ENCODE measurements around the gene HHEX.

GRCh38 chr10:92688573-92688926 lies 1.2 kb upstream of the HHEX start:
- TF ChIP-seq CTCF (optimal IDR thresholded peaks at IDR 0.05 in 1 of 3, IDR thresholded peaks at IDR 0.05 in 1 of 3, conservative IDR thresholded peaks at IDR 0.05 in 1 of 3; ENCODE audit: extremely low read depth in 1 of 3, insufficient read depth in 2 of 3, low read length in 3 of 3) (no peak), EZH2 (IDR thresholded peaks at IDR 0.05; ENCODE audit: low read length) (no peak)
